Stomach (tissue), 9 donors: ENCODE data around the gene MDM2. TPM values are rescaled to one million over a fixed set of nuclear protein-coding genes. Genes with fewer than 3 reads are reported as not detected.

Source experiments
- DNase-seq, 2 donors: peaks; one replicate each; pipeline versions ENCODE4 v3.0.0 to v3.0.0-alpha.2; 2013 to 2019
- H3K27ac ChIP-seq, 5 donors: fragments of 200-600 bp in 4 of 5; sonication (generic) in 4 of 5; one replicate each; pipeline ENCODE4 v1.5.1; 2013 to 2019; ENCODE audit warnings: mild to moderate bottlenecking in 1 of 5, moderate library complexity in 1 of 5
- H3K27me3 ChIP-seq, 3 donors: fragments of 200-600 bp; sonication (generic); one replicate each; pipeline ENCODE4 v1.5.1; 2017 to 2019; ENCODE audit warnings: mixed run types in 1 of 3
- H3K36me3 ChIP-seq, 4 donors: fragments of 200-600 bp; sonication (generic); 1 replicate in 3 of 4; 2 replicates in 1 of 4; pipeline ENCODE4 v1.5.1; 2016 to 2019
- H3K4me1 ChIP-seq, 4 donors: fragments of 200-600 bp; sonication (generic); one replicate each; pipeline ENCODE4 v1.5.1; 2016 to 2019
- H3K4me3 ChIP-seq, 4 donors: fragments of 200-600 bp; sonication (generic) in 3 of 4; one replicate each; pipeline ENCODE4 v1.5.1; 2016 to 2019; ENCODE audit warnings: mild to moderate bottlenecking in 1 of 4
- H3K9me3 ChIP-seq, 4 donors: fragments of 200-600 bp; sonication (generic); one replicate each; pipeline ENCODE4 v1.5.1; 2016 to 2019
- CTCF ChIP-seq, 7 experiments: fragments of 450-650 bp in 4 of 7; fragments of 200-600 bp in 3 of 7; sonication (generic) in 3 of 7; IDR thresholded peaks; one replicate each; pipeline ENCODE4 v1.5.1; 2016 to 2019; ENCODE audit warnings: antibody characterized with exemption in 7 of 7, control low read depth in 2 of 7, mild to moderate bottlenecking in 1 of 7
- EP300 ChIP-seq: sonication (generic); formaldehyde crosslinking; IDR thresholded peaks from one replicate; pipeline ENCODE4 v1.6.1; 2017; ENCODE audit warnings: antibody characterized with exemption
- POLR2A ChIP-seq, 4 donors: fragments of 450-650 bp; IDR thresholded peaks; one replicate each; pipeline ENCODE4 v1.6.1; 2016; ENCODE audit warnings: antibody characterized with exemption in 4 of 4, control low read depth in 2 of 4, mild to moderate bottlenecking in 1 of 4, moderate library complexity in 1 of 4
- POLR2AphosphoS5 ChIP-seq, 3 donors: sonication (generic); formaldehyde crosslinking; IDR thresholded peaks; one replicate each; pipeline ENCODE4 v1.6.1; 2016; ENCODE audit warnings: antibody characterized with exemption in 3 of 3
- WGBS, 5 donors: extraction: QIAGEN DNeasy Blood & Tissue Kit in 3 of 5; methylation state at CpG; one replicate each; pipeline versions ENCODE4 v1.1.5 to v1.1.7; 2013 to 2018; 5-methylcytosine and 5-hydroxymethylcytosine counted together
- intact Hi-C: fragments of 100-400 bp; cut with DNase I; formaldehyde crosslinking; loops from one replicate; pipeline ENCODE4 v1.15.1; 2023; ENCODE audit warnings: low total_unique reads
- polyA plus RNA-seq, 3 donors: library from polyadenylated mRNA; stranded (reverse); fragments of 200-250 nt; gene quantifications; one replicate each; pipeline ENCODE4 v1.2.3, GENCODE V29; 2013
- total RNA-seq, 5 donors: library from RNA; depleted of rRNA; stranded (reverse); fragments of >200 nt; gene quantifications; one replicate each; pipeline versions ENCODE4 v1.1.0 to v1.2.3, GENCODE V29; 2014 to 2016
- donor health status: healthy with polysubstance abuse.
- donor health status: Bipolar disorder and iron deficiency.
- donor health status: healthy.

The MDM2 gene
- total and polyA plus RNA-seq, 8 donors: 16.8 to 151 (median 62.1) TPM

DNA sequence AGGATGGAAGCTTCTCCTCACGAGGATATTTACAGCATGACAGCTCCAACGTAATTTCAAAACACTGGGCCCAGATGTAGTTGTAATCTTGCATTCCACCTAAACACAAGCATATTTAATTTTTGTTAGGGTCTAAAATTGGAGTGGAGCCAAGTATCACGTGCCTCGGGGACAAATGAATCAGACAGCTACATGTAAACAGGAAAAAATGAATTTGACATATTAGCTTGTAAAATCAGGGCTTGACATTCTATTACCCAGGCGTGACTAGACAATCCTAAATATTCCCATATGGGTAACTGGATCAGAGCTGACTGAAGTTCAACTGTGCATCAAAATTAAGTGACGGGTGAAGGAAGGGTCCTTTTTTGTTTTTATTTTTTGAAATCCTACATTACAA, 59.0 kb downstream of the MDM2 start:
- no peak overlapping the region for H3K4me3 ChIP-seq
- intact Hi-C loops: no loop called here
- no peak overlapping the region for H3K27ac ChIP-seq
- peaks cover 3 to 57% (median 40%) of the 10 kb centered on the region in 4 donors for H3K36me3 ChIP-seq
- no peaks in the 10 kb centered on the region for H3K9me3 ChIP-seq
- WGBS, 5 donors: 58 to 68% (median 63%) methylated on average over 6 of the region's 6 CpGs
- H3K4me1 ChIP-seq: peaks cover 0 to 8% (median 0%) of the 10 kb centered on the region in 4 donors
- DNase-seq: no peak
- no peak for TF ChIP-seq POLR2A (IDR thresholded peaks at IDR 0.05)
- no peak for TF ChIP-seq POLR2AphosphoS5 (IDR thresholded peaks at IDR 0.05)
- TF ChIP-seq EP300: no peak
- no peak for TF ChIP-seq CTCF (IDR thresholded peaks at IDR 0.05)
- H3K27me3 ChIP-seq: no peaks in the 10 kb centered on the region

GRCh38 chr12:68867606-68868005, 59.6 kb downstream of the MDM2 start:
- 62 to 87% (median 78%) methylated on average over 5 of the region's 5 CpGs for WGBS, 5 donors
- Histone ChIP-seq H3K4me1 (peaks cover 0 to 8% (median 0%) of the 10 kb centered on the region in 4 donors), H3K27ac (no peak overlapping the region), H3K4me3 (no peak overlapping the region), H3K36me3 (peaks cover 3 to 57% (median 40%) of the 10 kb centered on the region in 4 donors), H3K27me3 (no peaks in the 10 kb centered on the region), H3K9me3 (no peaks in the 10 kb centered on the region)
- DNase-seq: no peak
- no peak for TF ChIP-seq EP300
- TF ChIP-seq CTCF (IDR thresholded peaks at IDR 0.05): no peak
- no peak for TF ChIP-seq POLR2A (IDR thresholded peaks at IDR 0.05)
- no peak for TF ChIP-seq POLR2AphosphoS5 (IDR thresholded peaks at IDR 0.05)
- intact Hi-C loops: no loop called here

DNA sequence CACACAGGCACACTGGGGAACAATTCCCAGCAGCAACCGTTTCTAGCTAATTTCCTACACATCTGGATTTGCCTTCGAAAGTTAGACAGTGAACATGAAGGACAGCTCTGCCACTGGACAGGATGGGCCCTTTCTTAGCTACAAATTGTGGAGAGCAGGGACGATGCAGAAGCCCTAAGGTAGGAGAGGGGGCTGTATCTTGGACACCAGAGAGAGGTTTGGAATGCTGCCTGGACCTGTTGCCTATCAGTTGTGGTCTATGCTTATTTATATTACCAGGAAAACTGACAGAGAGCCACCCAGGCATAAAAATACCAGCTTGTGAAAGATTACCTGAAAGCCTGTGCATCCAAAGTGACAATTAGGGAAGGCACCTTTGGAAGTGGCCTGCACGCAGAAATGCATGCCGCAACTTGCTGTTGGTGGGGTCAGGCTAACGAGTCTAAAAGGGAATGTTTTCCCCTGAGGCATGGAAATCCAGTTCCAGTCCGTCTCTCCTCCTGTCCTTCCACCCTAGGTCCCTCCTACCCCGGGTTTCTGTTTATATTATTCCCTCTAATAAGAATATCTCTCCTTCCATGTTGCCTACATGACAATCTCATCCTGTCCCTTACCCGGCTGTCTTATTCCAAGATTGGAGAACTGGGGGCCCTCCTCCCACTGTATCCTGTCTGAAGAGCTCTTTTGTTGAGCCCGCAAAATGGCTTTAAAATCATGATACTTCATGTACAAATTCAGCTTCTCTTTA, 60.2 kb downstream of the MDM2 start:
- no peak overlapping the region for H3K4me3 ChIP-seq
- DNase-seq: no peak
- peaks cover 3 to 57% (median 40%) of the 10 kb centered on the region in 4 donors for H3K36me3 ChIP-seq
- H3K9me3 ChIP-seq: no peaks in the 10 kb centered on the region
- H3K4me1 ChIP-seq: peaks cover 0 to 8% (median 0%) of the 10 kb centered on the region in 4 donors
- intact Hi-C loops: no loop called here
- no peak for TF ChIP-seq CTCF (IDR thresholded peaks at IDR 0.05)
- no peak for TF ChIP-seq EP300
- no peak for TF ChIP-seq POLR2A (IDR thresholded peaks at IDR 0.05)
- no peak for TF ChIP-seq POLR2AphosphoS5 (IDR thresholded peaks at IDR 0.05)
- no peak overlapping the region for H3K27ac ChIP-seq
- no peaks in the 10 kb centered on the region for H3K27me3 ChIP-seq
- 61 to 79% (median 69%) methylated on average over 10 of the region's 10 CpGs for WGBS, 5 donors

DNA sequence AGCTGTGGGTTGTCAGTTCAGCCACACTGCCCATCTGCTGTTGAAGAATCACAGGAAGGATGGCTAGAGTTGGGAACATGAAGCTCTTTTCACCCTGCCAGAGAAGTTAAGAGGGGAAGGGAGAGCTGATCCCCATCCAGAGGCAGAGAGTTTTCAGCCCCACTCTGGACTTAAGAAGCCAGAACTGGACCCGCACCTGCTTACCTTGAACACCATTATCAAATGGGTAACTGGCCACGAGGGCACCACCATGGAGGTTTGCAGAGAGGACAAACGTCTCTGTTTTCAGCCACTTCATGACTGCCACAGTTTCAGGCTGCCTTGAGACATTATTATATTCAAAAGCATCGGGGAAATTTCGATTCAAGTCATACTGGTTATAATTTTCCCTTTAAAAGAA, 62.0 kb downstream of the MDM2 start:
- Histone ChIP-seq H3K4me1 (no peaks in the 10 kb centered on the region), H3K27me3 (no peaks in the 10 kb centered on the region), H3K27ac (no peak overlapping the region), H3K36me3 (peaks cover 3 to 57% (median 40%) of the 10 kb centered on the region in 4 donors), H3K9me3 (no peaks in the 10 kb centered on the region), H3K4me3 (no peak overlapping the region)
- no peak for DNase-seq
- intact Hi-C loops: no loop called here
- TF ChIP-seq POLR2A (IDR thresholded peaks at IDR 0.05) (no peak), CTCF (IDR thresholded peaks at IDR 0.05) (no peak), POLR2AphosphoS5 (IDR thresholded peaks at IDR 0.05) (no peak), EP300 (no peak)
- WGBS, 5 donors: 84 to 89% (median 86%) methylated on average over 5 of the region's 5 CpGs
